Type B pancreatic cell (in vitro differentiated cells): Measurements from ENCODE around the gene TENT4A. TPM values are rescaled to one million over a fixed set of nuclear protein-coding genes. Genes with fewer than 3 reads are reported as not detected.

ENCODE experiments used
- DNase-seq: peaks from one replicate; pipeline ENCODE4 v3.0.0; 2021; ENCODE audit warnings: mixed read lengths; ENCODE audit not compliant: unreplicated experiment; ENCODE audit errors: extremely low spot score
- H3K27ac Mint-ChIP-seq: 2 replicates; pipeline ENCODE4 v1.8.0; 2021; ENCODE audit warnings: mild to moderate bottlenecking, mixed read lengths
- H3K27me3 Mint-ChIP-seq: 2 replicates; pipeline ENCODE4 v1.8.0; 2021; ENCODE audit warnings: mixed read lengths
- H3K36me3 Mint-ChIP-seq: 2 replicates; pipeline ENCODE4 v1.8.0; 2021; ENCODE audit warnings: mixed read lengths
- H3K4me1 Mint-ChIP-seq: one replicate; pipeline ENCODE4 v1.8.0; 2021; ENCODE audit warnings: mixed read lengths; ENCODE audit not compliant: unreplicated experiment
- H3K4me3 Mint-ChIP-seq: 2 replicates; pipeline ENCODE4 v1.8.0; 2021; ENCODE audit warnings: mild to moderate bottlenecking, mixed read lengths
- H3K9me3 Mint-ChIP-seq: 2 replicates; pipeline ENCODE4 v1.8.0; 2021; ENCODE audit warnings: mixed read lengths
- total RNA-seq: library from RNA; stranded (reverse); gene quantifications from 2 replicates; pipeline ENCODE4 v1.2.1, GENCODE V29; 2021; ENCODE audit warnings: low replicate concordance
- TF ChIP-seq, protein P1 (sequence below): fragments of 200-600 bp; sonication (generic); conservative IDR thresholded peaks from 2 replicates; pipeline ENCODE4 v1.5.0; 2021; ENCODE audit warnings: antibody characterized with exemption, mild to moderate bottlenecking

TENT4A gene
- total RNA-seq, 1 donor from 2014 or later: 34.1 TPM

DNA sequence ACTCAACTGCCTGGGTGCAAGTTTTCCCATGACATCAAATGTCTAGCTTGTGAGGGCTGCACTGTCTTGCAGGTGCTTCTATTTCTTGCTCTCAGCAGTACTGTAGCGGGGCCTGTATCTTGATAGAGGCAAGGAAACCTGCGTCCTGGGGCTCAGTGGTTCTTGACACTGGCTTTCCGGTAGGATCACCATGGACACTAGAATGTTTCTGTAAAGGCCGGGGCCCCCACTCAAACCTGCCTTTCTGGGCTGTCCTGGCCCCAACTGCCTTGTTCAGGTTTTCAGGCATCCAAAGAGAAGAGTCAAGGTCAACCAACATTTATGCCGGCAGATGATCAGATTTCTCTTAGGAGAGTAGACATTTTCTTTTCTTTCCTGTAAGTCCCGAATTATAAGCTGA lies 26.7 kb upstream of the TENT4A start:
- Mint-ChIP-seq H3K36me3 (no peaks in the 10 kb centered on the region), H3K27ac (no peak overlapping the region), H3K9me3 (no peaks in the 10 kb centered on the region), H3K4me3 (peak overlapping the region; percentile 44), H3K4me1 (no peaks in the 10 kb centered on the region), H3K27me3 (peaks cover 28% of the 10 kb centered on the region)
- peak; percentile 53 for DNase-seq
- TF ChIP-seq, protein P1, sequence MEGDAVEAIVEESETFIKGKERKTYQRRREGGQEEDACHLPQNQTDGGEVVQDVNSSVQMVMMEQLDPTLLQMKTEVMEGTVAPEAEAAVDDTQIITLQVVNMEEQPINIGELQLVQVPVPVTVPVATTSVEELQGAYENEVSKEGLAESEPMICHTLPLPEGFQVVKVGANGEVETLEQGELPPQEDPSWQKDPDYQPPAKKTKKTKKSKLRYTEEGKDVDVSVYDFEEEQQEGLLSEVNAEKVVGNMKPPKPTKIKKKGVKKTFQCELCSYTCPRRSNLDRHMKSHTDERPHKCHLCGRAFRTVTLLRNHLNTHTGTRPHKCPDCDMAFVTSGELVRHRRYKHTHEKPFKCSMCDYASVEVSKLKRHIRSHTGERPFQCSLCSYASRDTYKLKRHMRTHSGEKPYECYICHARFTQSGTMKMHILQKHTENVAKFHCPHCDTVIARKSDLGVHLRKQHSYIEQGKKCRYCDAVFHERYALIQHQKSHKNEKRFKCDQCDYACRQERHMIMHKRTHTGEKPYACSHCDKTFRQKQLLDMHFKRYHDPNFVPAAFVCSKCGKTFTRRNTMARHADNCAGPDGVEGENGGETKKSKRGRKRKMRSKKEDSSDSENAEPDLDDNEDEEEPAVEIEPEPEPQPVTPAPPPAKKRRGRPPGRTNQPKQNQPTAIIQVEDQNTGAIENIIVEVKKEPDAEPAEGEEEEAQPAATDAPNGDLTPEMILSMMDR: no peak

DNA sequence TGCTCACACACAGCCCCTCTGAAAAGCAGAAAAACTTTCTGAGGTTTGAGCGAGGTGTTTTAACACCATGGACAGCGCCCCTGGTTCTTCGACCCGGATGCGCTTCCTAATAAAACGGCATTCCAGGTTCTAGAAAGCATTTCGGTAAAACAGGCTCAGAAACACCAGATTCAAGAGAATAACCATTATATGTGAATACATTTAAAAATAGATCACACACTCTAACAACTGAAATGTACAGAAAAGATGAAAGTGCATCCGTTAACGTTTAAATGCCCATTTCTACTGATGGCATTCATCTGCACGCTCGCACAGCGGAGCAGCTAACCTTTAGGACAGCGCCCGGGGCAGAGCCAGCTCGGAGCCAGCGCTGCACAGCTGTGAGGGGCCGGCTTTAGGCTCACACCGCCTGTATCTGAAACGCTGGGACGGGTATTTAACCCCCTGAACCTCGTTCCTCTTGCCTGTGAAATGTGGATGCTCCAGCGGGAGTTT lies 26.3 kb upstream of the TENT4A start:
- peak; percentile 71 for DNase-seq
- Mint-ChIP-seq H3K36me3 (no peaks in the 10 kb centered on the region), H3K27ac (no peak overlapping the region), H3K4me3 (peak overlapping the region; percentile 63), H3K27me3 (peaks cover 26% of the 10 kb centered on the region), H3K4me1 (no peaks in the 10 kb centered on the region), H3K9me3 (no peaks in the 10 kb centered on the region)
- TF ChIP-seq, protein P1: no peak

DNA sequence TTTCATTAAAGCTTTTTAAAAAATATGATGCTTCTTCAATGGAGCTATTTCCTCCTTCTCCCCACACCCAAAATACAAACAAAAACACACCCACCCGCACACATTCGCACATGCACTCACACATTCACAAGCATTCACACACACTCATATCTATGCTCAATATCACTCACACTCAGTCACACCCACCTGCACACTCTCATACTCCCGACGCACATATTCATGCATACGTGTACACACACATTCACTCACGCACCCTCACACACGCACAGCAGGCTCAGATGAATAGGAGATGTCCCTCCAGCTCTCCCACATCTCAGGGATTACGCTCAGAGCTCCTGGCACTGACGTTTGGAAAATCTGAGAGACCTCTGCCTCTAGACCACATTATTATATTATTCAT lies 25.7 kb upstream of the TENT4A start:
- H3K36me3 Mint-ChIP-seq: no peaks in the 10 kb centered on the region
- H3K4me3 Mint-ChIP-seq: peak overlapping the region; percentile 63
- DNase-seq: peak; percentile 42
- TF ChIP-seq, protein P1: no peak
- H3K27me3 Mint-ChIP-seq: peaks cover 29% of the 10 kb centered on the region
- no peaks in the 10 kb centered on the region for H3K9me3 Mint-ChIP-seq
- no peak overlapping the region for H3K27ac Mint-ChIP-seq
- no peaks in the 10 kb centered on the region for H3K4me1 Mint-ChIP-seq

DNA sequence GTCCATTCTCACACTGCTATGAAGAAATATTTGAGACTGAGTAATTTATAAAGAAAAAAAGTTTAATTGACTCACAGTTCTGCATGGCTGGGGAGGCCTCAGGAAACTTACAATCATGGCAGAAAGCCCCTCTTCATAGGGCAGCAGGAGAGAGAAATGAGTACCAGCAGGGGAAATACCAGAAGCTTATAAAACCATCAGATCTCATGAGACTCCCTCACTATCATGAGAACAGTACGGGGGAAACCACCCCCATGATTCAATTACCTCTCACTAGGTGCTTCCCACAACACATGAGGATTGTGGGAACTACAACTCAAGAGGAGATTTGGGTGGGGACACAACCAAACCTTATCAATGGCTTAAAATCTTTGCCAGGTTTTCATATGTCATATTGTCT lies 20.3 kb upstream of the TENT4A start:
- Mint-ChIP-seq H3K27ac (no peak overlapping the region), H3K27me3 (peaks cover 41% of the 10 kb centered on the region), H3K4me1 (no peaks in the 10 kb centered on the region), H3K36me3 (no peaks in the 10 kb centered on the region), H3K4me3 (no peak overlapping the region), H3K9me3 (no peaks in the 10 kb centered on the region)
- no peak for DNase-seq
- TF ChIP-seq, protein P1: no peak

DNA sequence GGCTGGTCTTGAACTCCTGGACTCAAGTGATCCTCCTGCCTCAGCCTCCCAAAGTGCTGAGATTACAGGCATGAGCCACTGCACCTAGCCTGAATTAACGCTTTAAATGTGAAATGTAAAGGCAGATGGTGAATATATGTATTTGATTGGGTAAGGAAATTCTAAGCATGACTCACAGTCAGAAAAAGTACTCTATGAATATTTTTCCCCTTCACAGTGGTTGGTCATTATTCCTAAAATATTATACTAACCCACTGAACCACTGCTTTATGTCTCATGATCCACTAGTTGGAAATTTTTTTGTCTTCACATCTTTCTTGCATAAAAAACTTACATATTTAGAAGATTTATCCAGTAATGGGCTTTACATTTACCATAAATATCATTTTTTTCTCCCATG lies 14.5 kb upstream of the TENT4A start:
- H3K36me3 Mint-ChIP-seq: no peaks in the 10 kb centered on the region
- H3K9me3 Mint-ChIP-seq: no peaks in the 10 kb centered on the region
- DNase-seq: no peak
- no peak overlapping the region for H3K4me3 Mint-ChIP-seq
- TF ChIP-seq, protein P1: no peak
- no peak overlapping the region for H3K27ac Mint-ChIP-seq
- H3K27me3 Mint-ChIP-seq: peaks cover 42% of the 10 kb centered on the region
- no peaks in the 10 kb centered on the region for H3K4me1 Mint-ChIP-seq

DNA sequence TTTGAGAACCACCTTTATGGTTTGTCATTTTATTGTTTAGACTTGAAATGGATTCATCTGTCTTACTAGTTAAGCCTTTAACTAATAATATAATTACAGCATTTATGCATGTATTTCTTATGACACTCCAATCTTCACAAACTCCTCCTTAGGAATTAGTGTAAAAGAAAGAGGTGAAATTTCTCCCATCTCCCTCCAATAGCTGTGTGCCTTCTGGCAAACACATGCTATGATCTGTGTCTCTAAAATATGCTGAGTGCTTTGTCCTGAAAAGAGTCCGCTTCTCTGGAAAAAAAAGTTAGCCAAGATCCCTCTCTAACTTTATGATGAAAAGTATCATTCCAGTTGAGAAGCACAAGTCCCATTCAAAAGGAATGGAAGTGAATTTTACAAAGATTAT lies 13.9 kb upstream of the TENT4A start:
- H3K4me3 Mint-ChIP-seq: no peak overlapping the region

More for the DNA sequence above, 13.9 kb upstream of the TENT4A start:
- H3K27ac Mint-ChIP-seq: no peak overlapping the region
- TF ChIP-seq, protein P1: no peak
- H3K9me3 Mint-ChIP-seq: no peaks in the 10 kb centered on the region
- no peaks in the 10 kb centered on the region for H3K4me1 Mint-ChIP-seq
- DNase-seq: no peak
- H3K27me3 Mint-ChIP-seq: peaks cover 42% of the 10 kb centered on the region
- no peaks in the 10 kb centered on the region for H3K36me3 Mint-ChIP-seq
